Activated CD8-positive, alpha-beta T cell treated with anti-CD3 and anti-CD28 coated beads for 36 hours (primary cell): Measurements from ENCODE around the gene AIFM2. TPM values are rescaled to one million over a fixed set of nuclear protein-coding genes. Genes with fewer than 3 reads are reported as not detected.
A peak's percentile ranks its signal among the peaks of the same experiment; 100 is the strongest.

ENCODE experiments used
- ATAC-seq: fragments of 200-7000 bp; cut with Tn5 transposase; one replicate; pipeline ENCODE4 v1.10.0; 2021; ENCODE audit warnings: mild to moderate bottlenecking, moderate library complexity
- CTCF ChIA-PET: fragments of 350-600 bp; sonication (Branson Sonifier 250); formaldehyde crosslinking; loops from one replicate; lab custom pipeline; 2021; ENCODE audit warnings: antibody characterized with exemption; lab: Charles Lee
- POLR2A ChIA-PET: fragments of 350-600 bp; sonication (Branson Sonifier 250); formaldehyde crosslinking; loops from one replicate; lab custom pipeline; 2021; ENCODE audit warnings: antibody characterized with exemption; lab: Charles Lee
- DNase-seq: peaks from one replicate; pipeline ENCODE4 v3.0.0-alpha.2; 2020
- H3K27ac Mint-ChIP-seq: one replicate; pipeline ENCODE4 v1.8.0; 2021; ENCODE audit warnings: mild to moderate bottlenecking, mixed read lengths
- H3K27me3 Mint-ChIP-seq: one replicate; pipeline ENCODE4 v1.8.0; 2021; ENCODE audit warnings: mixed read lengths
- H3K36me3 Mint-ChIP-seq: one replicate; pipeline ENCODE4 v1.8.0; 2021; ENCODE audit warnings: low read depth, mixed read lengths
- H3K4me1 Mint-ChIP-seq: one replicate; pipeline ENCODE4 v1.8.0; 2021; ENCODE audit warnings: low read depth, mixed read lengths
- H3K4me3 Mint-ChIP-seq: one replicate; pipeline ENCODE4 v1.8.0; 2021; ENCODE audit warnings: mild to moderate bottlenecking, moderate library complexity, mixed read lengths
- H3K9me3 Mint-ChIP-seq: one replicate; pipeline ENCODE4 v1.8.0; 2021; ENCODE audit warnings: mixed read lengths
- intact Hi-C: fragments of 100-400 bp; cut with micrococcal nuclease; formaldehyde crosslinking; loops from one replicate; pipeline ENCODE4 v1.10.0; 2022
- total RNA-seq, 2 experiments: library from RNA; stranded (reverse); gene quantifications; one replicate each; pipeline ENCODE4 v1.2.3, GENCODE V29; 2021
- TF ChIP-seq, protein P1 (sequence below): fragments of 200-600 bp; IDR thresholded peaks from one replicate; pipeline ENCODE4 v1.8.0; 2022; ENCODE audit warnings: antibody characterized with exemption, mild to moderate bottlenecking

AIFM2 gene
- total RNA-seq, 2 experiments from 2014 or later, result 6.3 to 8.2 TPM

DNA sequence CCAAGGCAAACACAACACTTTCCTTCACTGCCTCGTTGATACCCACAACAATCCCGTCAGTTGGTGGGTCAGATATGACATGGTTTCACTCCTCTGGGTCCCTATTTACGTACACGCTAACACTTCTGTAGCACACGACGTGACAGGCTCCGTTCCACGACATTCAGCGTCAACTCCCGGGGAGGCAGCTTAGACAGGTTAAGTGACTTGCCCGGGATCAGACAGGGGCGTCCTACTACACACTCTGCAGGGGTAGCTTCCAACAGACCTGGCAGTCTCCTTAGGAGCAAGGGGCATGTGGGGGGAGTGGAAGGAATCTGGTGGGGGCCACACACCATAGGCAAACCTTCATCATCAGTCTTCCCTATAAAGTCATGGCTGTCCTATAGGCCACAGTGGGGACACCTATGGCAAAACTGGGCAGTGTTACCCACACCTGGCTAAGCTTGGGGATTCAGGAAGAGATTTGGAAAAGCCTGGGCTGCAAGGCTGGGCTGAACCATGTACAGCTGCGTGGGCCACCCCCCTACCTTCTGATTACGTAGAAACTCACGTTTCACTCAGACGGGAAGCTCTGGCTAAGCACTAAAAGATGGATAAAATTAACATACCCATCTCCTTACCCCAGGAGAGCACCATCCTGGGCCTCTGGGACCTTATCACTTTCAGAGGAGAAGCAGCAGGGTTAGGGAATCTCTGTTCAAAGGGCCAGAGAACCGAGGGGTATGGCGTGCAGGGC is 11.9 kb upstream of the AIFM2 start:
- TF ChIP-seq, protein P1, sequence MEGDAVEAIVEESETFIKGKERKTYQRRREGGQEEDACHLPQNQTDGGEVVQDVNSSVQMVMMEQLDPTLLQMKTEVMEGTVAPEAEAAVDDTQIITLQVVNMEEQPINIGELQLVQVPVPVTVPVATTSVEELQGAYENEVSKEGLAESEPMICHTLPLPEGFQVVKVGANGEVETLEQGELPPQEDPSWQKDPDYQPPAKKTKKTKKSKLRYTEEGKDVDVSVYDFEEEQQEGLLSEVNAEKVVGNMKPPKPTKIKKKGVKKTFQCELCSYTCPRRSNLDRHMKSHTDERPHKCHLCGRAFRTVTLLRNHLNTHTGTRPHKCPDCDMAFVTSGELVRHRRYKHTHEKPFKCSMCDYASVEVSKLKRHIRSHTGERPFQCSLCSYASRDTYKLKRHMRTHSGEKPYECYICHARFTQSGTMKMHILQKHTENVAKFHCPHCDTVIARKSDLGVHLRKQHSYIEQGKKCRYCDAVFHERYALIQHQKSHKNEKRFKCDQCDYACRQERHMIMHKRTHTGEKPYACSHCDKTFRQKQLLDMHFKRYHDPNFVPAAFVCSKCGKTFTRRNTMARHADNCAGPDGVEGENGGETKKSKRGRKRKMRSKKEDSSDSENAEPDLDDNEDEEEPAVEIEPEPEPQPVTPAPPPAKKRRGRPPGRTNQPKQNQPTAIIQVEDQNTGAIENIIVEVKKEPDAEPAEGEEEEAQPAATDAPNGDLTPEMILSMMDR, result no peak
- H3K27ac Mint-ChIP-seq, result peak overlapping the region; percentile 82
- ATAC-seq (no peak), DNase-seq (no peak)
- intact Hi-C loops, result no loop called here
- ChIA-PET POLR2A (interaction anchor here (1.0 to 4.5 kb wide), 9 partner anchors 9 to 88 kb away, joined by 3 to 38 read pairs (median 12); partner anchors contain the start of genes AIFM2, PPA1 and SAR1A), CTCF (interaction anchor here (0.8 to 4.2 kb wide), 7 partner anchors 10 to 89 kb away, joined by 3 to 62 read pairs (median 5); partner anchors contain the start of genes AIFM2, PPA1 and SAR1A)
- no peaks in the 10 kb centered on the region for H3K27me3 Mint-ChIP-seq
- H3K36me3 Mint-ChIP-seq, result peaks cover 15% of the 10 kb centered on the region
- H3K4me1 Mint-ChIP-seq, result peaks cover 38% of the 10 kb centered on the region
- no peaks in the 10 kb centered on the region for H3K9me3 Mint-ChIP-seq
- peak overlapping the region; percentile 89 for H3K4me3 Mint-ChIP-seq

DNA sequence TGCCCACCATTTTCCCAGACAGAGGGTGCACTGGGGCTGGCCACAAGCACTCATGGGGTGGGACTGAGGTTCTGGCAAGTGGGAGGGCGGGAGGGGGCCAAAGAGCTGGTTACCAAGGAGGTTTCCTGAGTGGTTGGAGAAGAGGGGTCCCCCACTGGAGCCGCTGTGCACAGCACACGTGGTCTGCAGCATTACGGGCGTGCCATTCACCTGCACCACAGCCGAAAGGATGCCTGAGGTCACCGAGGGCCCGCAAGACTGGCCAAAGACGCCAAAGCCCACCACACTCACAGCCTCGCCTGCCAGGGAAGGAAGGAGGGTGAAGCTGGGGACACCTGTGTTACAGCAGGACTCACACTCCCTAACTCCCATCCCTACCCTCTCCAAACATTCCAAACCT is 9.9 kb upstream of the AIFM2 start:
- POLR2A ChIA-PET, result interaction anchor here (1.1 to 1.2 kb wide), 2 partner anchors 14 to 28 kb away, joined by 3 to 4 read pairs; partner anchors contain the start of gene SAR1A
- CTCF ChIA-PET, result interaction anchor here (5.0 kb wide), 1 partner anchor 26 kb away, joined by 28 read pairs; no protein-coding TSS in a partner anchor
- intact Hi-C loops, result no loop called here
- Mint-ChIP-seq H3K27ac (no peak overlapping the region), H3K4me1 (peaks cover 38% of the 10 kb centered on the region), H3K27me3 (no peaks in the 10 kb centered on the region), H3K36me3 (peaks cover 8% of the 10 kb centered on the region), H3K4me3 (no peak overlapping the region), H3K9me3 (no peaks in the 10 kb centered on the region)
- DNase-seq (no peak), ATAC-seq (no peak)
- TF ChIP-seq, protein P1, result no peak

DNA sequence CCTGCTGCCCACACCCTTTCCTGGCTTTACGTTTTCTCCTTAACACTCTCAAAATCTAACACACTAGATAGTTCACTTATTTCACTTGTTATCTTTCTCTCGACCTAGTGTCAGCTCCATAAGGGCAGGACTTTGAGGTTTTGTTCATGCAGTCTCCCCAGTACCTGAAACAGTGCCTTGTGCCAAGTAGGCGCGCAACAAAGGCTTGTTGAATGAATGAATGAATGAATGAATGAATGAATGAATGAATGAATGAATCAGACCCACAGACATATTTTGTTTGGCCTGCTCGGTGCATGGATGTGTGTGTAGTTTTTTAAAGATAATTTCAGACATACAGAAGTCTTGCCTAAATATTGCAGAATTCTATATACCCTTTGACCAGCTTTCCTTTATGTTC is 7.7 kb upstream of the AIFM2 start:
- intact Hi-C loops, result no loop called here
- no peak overlapping the region for H3K4me3 Mint-ChIP-seq
- TF ChIP-seq, protein P1, result no peak
- ATAC-seq, result no peak
- POLR2A ChIA-PET, result interaction anchor here (0.8 kb wide), 1 partner anchor 265 kb away, joined by 3 read pairs; no protein-coding TSS in a partner anchor
- DNase-seq, result no peak
- H3K27ac Mint-ChIP-seq, result no peak overlapping the region
- peaks cover 8% of the 10 kb centered on the region for H3K36me3 Mint-ChIP-seq
- CTCF ChIA-PET, result interaction anchor here (0.9 to 5.0 kb wide), 2 partner anchors 24 to 81 kb away, joined by 3 to 28 read pairs; no protein-coding TSS in a partner anchor
- no peaks in the 10 kb centered on the region for H3K27me3 Mint-ChIP-seq
- H3K4me1 Mint-ChIP-seq, result peaks cover 32% of the 10 kb centered on the region
- H3K9me3 Mint-ChIP-seq, result no peaks in the 10 kb centered on the region

DNA sequence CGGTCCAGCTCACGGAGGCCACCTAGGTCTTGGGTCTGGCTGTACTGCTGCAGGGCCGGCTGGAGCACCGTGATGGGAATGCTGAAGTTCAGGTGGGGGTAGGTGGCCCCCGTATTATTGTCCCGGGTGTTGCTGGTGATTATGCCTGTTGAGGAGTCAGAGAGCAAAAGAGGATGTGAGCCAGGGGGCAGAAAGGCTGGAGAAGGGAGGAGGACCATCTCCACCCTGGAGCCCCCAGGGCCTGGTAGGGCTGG is 7.3 kb upstream of the AIFM2 start:
- ATAC-seq (no peak), DNase-seq (no peak)
- H3K4me1 Mint-ChIP-seq, result peaks cover 32% of the 10 kb centered on the region
- no peak overlapping the region for H3K27ac Mint-ChIP-seq
- intact Hi-C loops, result no loop called here
- no peaks in the 10 kb centered on the region for H3K9me3 Mint-ChIP-seq
- TF ChIP-seq, protein P1, result no peak
- H3K27me3 Mint-ChIP-seq, result no peaks in the 10 kb centered on the region
- POLR2A ChIA-PET, result interaction anchor here (0.8 to 1.0 kb wide), 2 partner anchors 16 to 266 kb away, joined by 3 to 4 read pairs; no protein-coding TSS in a partner anchor
- H3K36me3 Mint-ChIP-seq, result peaks cover 8% of the 10 kb centered on the region
- H3K4me3 Mint-ChIP-seq, result no peak overlapping the region
- CTCF ChIA-PET, result interaction anchor here (0.9 to 5.0 kb wide), 2 partner anchors 24 to 82 kb away, joined by 3 to 28 read pairs; no protein-coding TSS in a partner anchor
